Progenitor cell of endocrine pancreas (in vitro differentiated cells): ENCODE measurements around the gene CTNNA2. TPM values are rescaled to one million over a fixed set of nuclear protein-coding genes. Genes with fewer than 3 reads are reported as not detected.

Experiments used
- microRNA-seq: library from miRNA; unstranded; fragments of <30 nt; microRNA quantifications from one replicate; pipeline ENCODE4 v1.1.0, GENCODE V29; 2020; ENCODE audit warnings: borderline number of aligned reads; ENCODE audit not compliant: unreplicated experiment
- total RNA-seq: library from RNA; stranded (reverse); gene quantifications from 2 replicates; pipeline ENCODE4 v1.2.1, GENCODE V29; 2021

The CTNNA2 gene
- total RNA-seq, 1 donor from 2014 or later: 10.2 TPM

Small RNAs within 50 kb of the gene (microRNA-seq; reads per million reads assigned to microRNA genes)
- gene MIR4264 (not detected), gene MIR8080 (not detected)
